ENCODE measurements around the gene CLOCK. TPM values are rescaled to one million over a fixed set of nuclear protein-coding genes. Genes with fewer than 3 reads are reported as not detected.

The CLOCK gene
- total and polyA plus RNA-seq, 2 experiments from 2014 or later: 9.6 to 29.3 TPM

GRCh38 chr4:55475394-55476243 lies 71.1 kb downstream of the CLOCK start:
- Histone ChIP-seq H3K36me3 (replicated peaks; ENCODE audit: insufficient read depth, low read depth) (no peaks in the 10 kb centered on the region), H3K4me3 (no peak overlapping the region)

DNA sequence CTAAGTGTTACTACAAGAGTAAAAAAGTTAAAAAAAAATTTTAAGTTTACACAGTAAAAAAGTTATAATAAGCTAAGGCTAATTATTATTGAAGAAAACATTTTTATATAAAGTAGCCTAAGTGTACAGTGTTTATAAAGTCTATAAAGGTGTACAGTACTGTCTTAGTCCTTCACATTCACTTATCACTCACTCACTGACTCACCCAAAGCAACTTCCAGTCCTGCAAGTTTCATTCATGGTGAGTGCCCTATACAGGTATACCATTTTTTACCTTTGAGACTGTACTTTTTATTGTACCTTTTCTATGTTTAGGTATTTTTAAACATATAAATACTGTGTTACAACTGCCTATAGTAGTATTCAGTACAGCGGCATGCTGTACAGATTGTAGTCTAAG lies 76.7 kb downstream of the CLOCK start:
- Histone ChIP-seq H3K4me1 (ENCODE audit: insufficient read depth) (no peaks in the 10 kb centered on the region), H4K20me1 (ENCODE audit: insufficient read depth, poor library complexity, severe bottlenecking) (no peaks in the 10 kb centered on the region), H3K36me3 (replicated peaks; ENCODE audit: insufficient read depth, low read depth) (no peaks in the 10 kb centered on the region), H3K27me3 (no peaks in the 10 kb centered on the region), H3K4me2 (no peak overlapping the region), H3K27ac (no peak overlapping the region), H2AFZ (no peak overlapping the region), H3K9me3 (ENCODE audit: low read depth) (no peaks in the 10 kb centered on the region), H3K9me2 (replicated peaks; ENCODE audit: insufficient read depth) (no peaks in the 10 kb centered on the region), H3K4me3 (no peak overlapping the region), H3K79me2 (no peaks in the 10 kb centered on the region)
- 100% methylated on average over 1 of the region's 1 CpG for WGBS (ENCODE audit: low lambda C conversion rate, missing lambda C conversion rate)
- TF ChIP-seq EZH2phosphoT487 (IDR thresholded peaks at IDR 0.05; ENCODE audit: low read depth, severe bottlenecking, unreplicated experiment) (no peak), CTCF (IDR thresholded peaks at IDR 0.05; ENCODE audit: poor library complexity) (no peak), EZH2 (IDR thresholded peaks at IDR 0.05; ENCODE audit: borderline replicate concordance) (no peak)
- no peak for DNase-seq (ENCODE audit: low spot score)

More at GRCh38 chr4:55475394-55476243, 71.1 kb downstream of the CLOCK start:
- TF ChIP-seq CTCF (IDR thresholded peaks at IDR 0.05; ENCODE audit: poor library complexity) (no peak), EZH2 (IDR thresholded peaks at IDR 0.05; ENCODE audit: borderline replicate concordance) (no peak), EZH2phosphoT487 (IDR thresholded peaks at IDR 0.05; ENCODE audit: low read depth, severe bottlenecking, unreplicated experiment) (no peak)
- no peak overlapping the region for H3K27ac ChIP-seq
- H4K20me1 ChIP-seq (ENCODE audit: insufficient read depth, poor library complexity, severe bottlenecking): no peaks in the 10 kb centered on the region
- H3K79me2 ChIP-seq: no peaks in the 10 kb centered on the region
- 87% methylated on average over 6 of the region's 6 CpGs for WGBS (ENCODE audit: low lambda C conversion rate, missing lambda C conversion rate)
- no peaks in the 10 kb centered on the region for H3K9me3 ChIP-seq (ENCODE audit: low read depth)
- H3K4me1 ChIP-seq (ENCODE audit: insufficient read depth): no peaks in the 10 kb centered on the region
- no peak overlapping the region for H2AFZ ChIP-seq
- H3K9me2 ChIP-seq (replicated peaks; ENCODE audit: insufficient read depth): no peaks in the 10 kb centered on the region
- DNase-seq (ENCODE audit: low spot score): no peak
- no peaks in the 10 kb centered on the region for H3K27me3 ChIP-seq
- H3K4me2 ChIP-seq: no peak overlapping the region

DNA sequence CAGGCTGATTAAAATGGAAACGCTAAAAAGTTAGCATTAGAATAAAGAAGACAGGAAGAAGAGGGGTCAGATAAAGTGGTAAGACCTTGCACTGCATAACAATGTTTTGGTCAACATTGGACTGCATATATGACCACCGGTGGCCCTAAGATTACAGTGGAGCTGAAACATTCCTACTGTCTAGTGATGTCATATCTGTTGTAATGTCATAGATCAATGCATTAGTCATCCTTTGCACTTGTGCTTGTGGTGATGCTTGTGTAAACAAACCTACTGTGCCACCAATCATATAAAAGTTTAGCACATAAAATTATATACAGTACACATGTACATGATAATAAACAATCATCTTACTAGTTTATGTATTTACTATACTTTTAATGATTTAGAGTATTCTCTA lies 78.0 kb downstream of the CLOCK start:
- TF ChIP-seq EZH2 (IDR thresholded peaks at IDR 0.05; ENCODE audit: borderline replicate concordance): no peak
- no peak overlapping the region for H3K4me3 ChIP-seq
- H3K4me2 ChIP-seq: no peak overlapping the region
- no peaks in the 10 kb centered on the region for H3K79me2 ChIP-seq
- H2AFZ ChIP-seq: no peak overlapping the region
- no peaks in the 10 kb centered on the region for H3K9me3 ChIP-seq (ENCODE audit: low read depth)
- DNase-seq (ENCODE audit: low spot score): no peak
- 77% methylated on average over 2 of the region's 2 CpGs for WGBS (ENCODE audit: low lambda C conversion rate, missing lambda C conversion rate)
- H3K9me2 ChIP-seq (replicated peaks; ENCODE audit: insufficient read depth): no peaks in the 10 kb centered on the region
- H3K27ac ChIP-seq: no peak overlapping the region
- H3K27me3 ChIP-seq: no peaks in the 10 kb centered on the region
- no peaks in the 10 kb centered on the region for H3K36me3 ChIP-seq (replicated peaks; ENCODE audit: insufficient read depth, low read depth)
- H3K4me1 ChIP-seq (ENCODE audit: insufficient read depth): no peaks in the 10 kb centered on the region
- no peaks in the 10 kb centered on the region for H4K20me1 ChIP-seq (ENCODE audit: insufficient read depth, poor library complexity, severe bottlenecking)

GRCh38 chr4:55466001-55466400 lies 80.7 kb downstream of the CLOCK start:
- no peaks in the 10 kb centered on the region for H4K20me1 ChIP-seq (ENCODE audit: insufficient read depth, poor library complexity, severe bottlenecking)
- no peaks in the 10 kb centered on the region for H3K9me2 ChIP-seq (replicated peaks; ENCODE audit: insufficient read depth)
- H3K9me3 ChIP-seq (ENCODE audit: low read depth): no peaks in the 10 kb centered on the region
- H3K79me2 ChIP-seq: no peaks in the 10 kb centered on the region
- no peaks in the 10 kb centered on the region for H3K36me3 ChIP-seq (replicated peaks; ENCODE audit: insufficient read depth, low read depth)
- no peak overlapping the region for H3K27ac ChIP-seq
- H2AFZ ChIP-seq: no peak overlapping the region
- 96% methylated on average over 3 of the region's 3 CpGs for WGBS (ENCODE audit: low lambda C conversion rate, missing lambda C conversion rate)
- DNase-seq (ENCODE audit: low spot score): no peak
- H3K27me3 ChIP-seq: no peaks in the 10 kb centered on the region
- no peak overlapping the region for H3K4me2 ChIP-seq
- TF ChIP-seq EZH2 (IDR thresholded peaks at IDR 0.05; ENCODE audit: borderline replicate concordance): no peak
- H3K4me3 ChIP-seq: no peak overlapping the region
- H3K4me1 ChIP-seq (ENCODE audit: insufficient read depth): no peaks in the 10 kb centered on the region
